OCI-LY1 (cell line): ENCODE data around the gene UBE2R2.
A peak's percentile ranks its signal among the peaks of the same experiment; 100 is the strongest.
"Not testable (repeated sequence)": the region's sequence is repeated elsewhere in the genome, so short reads cannot be mapped to it uniquely, and the experiment has no call there.

ENCODE experiments used
- H2AFZ ChIP-seq: fragments of 200-600 bp; sonication (generic), shearing (Covaris generic); 2 replicates; pipeline ENCODE4 v1.6.0; 2014; ENCODE audit warnings: antibody characterized with exemption, mild to moderate bottlenecking, low read length
- H3F3A ChIP-seq: fragments of 200-600 bp; sonication (generic), shearing (Covaris generic); 2 replicates; pipeline ENCODE4 v1.6.0; 2014; ENCODE audit warnings: mild to moderate bottlenecking, antibody characterized with exemption, low read length, moderate library complexity; ENCODE audit not compliant: insufficient read depth
- H3K27ac ChIP-seq: fragments of 200-600 bp; sonication (generic); 2 replicates; pipeline ENCODE4 v1.5.1; 2014; ENCODE audit warnings: low read length, mixed run types, mild to moderate bottlenecking, low read depth; ENCODE audit not compliant: poor library complexity, severe bottlenecking
- H3K27me3 ChIP-seq: fragments of 200-600 bp; sonication (generic); 2 replicates; pipeline ENCODE4 v1.6.0; 2014; ENCODE audit warnings: antibody characterized with exemption, mild to moderate bottlenecking, low read length, moderate library complexity; ENCODE audit not compliant: insufficient read depth
- H3K36me3 ChIP-seq: fragments of 200-600 bp; sonication (generic); 2 replicates; pipeline ENCODE4 v1.6.1; 2014; ENCODE audit warnings: mild to moderate bottlenecking, antibody characterized with exemption, low read length, moderate library complexity, mixed read lengths; ENCODE audit not compliant: insufficient read depth
- H3K4me1 ChIP-seq: fragments of 200-600 bp; sonication (generic); 2 replicates; pipeline ENCODE4 v1.5.1; 2014; ENCODE audit warnings: mild to moderate bottlenecking, low read length, moderate library complexity; ENCODE audit not compliant: insufficient read depth, severe bottlenecking
- H3K4me2 ChIP-seq: fragments of 200-600 bp; sonication (generic), shearing (Covaris generic); 2 replicates; pipeline ENCODE4 v1.6.1; 2014; ENCODE audit warnings: low read length
- H3K4me3 ChIP-seq: fragments of 200-600 bp; sonication (generic); 2 replicates; pipeline ENCODE4 v1.5.1; 2014; ENCODE audit warnings: low read length, low read depth, mild to moderate bottlenecking, mixed read lengths; ENCODE audit not compliant: poor library complexity, severe bottlenecking
- H3K79me2 ChIP-seq: fragments of 200-600 bp; shearing (Covaris generic); 2 replicates; pipeline ENCODE4 v1.6.1; 2016; ENCODE audit warnings: mixed run types, low read length, mixed read lengths; ENCODE audit not compliant: insufficient read depth
- H3K9ac ChIP-seq: fragments of 200-600 bp; sonication (generic), shearing (Covaris generic); 2 replicates; pipeline ENCODE4 v1.6.1; 2014; ENCODE audit warnings: mild to moderate bottlenecking, low read length, mixed read lengths
- H3K9me2 ChIP-seq: fragments of 200-600 bp; sonication (generic), shearing (Covaris generic); 2 replicates; pipeline ENCODE4 v1.6.1; 2014; ENCODE audit warnings: low read depth, mild to moderate bottlenecking, low read length, mixed read lengths
- H3K9me3 ChIP-seq: fragments of 200-600 bp; shearing (Covaris generic); 2 replicates; pipeline ENCODE4 v1.6.1; 2014; ENCODE audit warnings: low read length, mixed read lengths
- H4K20me1 ChIP-seq: fragments of 200-600 bp; sonication (generic), shearing (Covaris generic); 2 replicates; pipeline ENCODE4 v1.6.0; 2016; ENCODE audit warnings: mild to moderate bottlenecking, low read length; ENCODE audit not compliant: insufficient read depth
- EZH2 ChIP-seq: fragments of 200-600 bp; sonication (generic), shearing (Covaris generic); IDR thresholded peaks from 2 replicates; pipeline ENCODE4 v1.8.0; 2017; ENCODE audit warnings: borderline replicate concordance, mixed run types, mild to moderate bottlenecking, antibody characterized with exemption, low read length, moderate library complexity, mixed read lengths
- TF ChIP-seq, protein P1 (sequence below): fragments of 200-600 bp; sonication (generic), shearing (Covaris generic); IDR thresholded peaks from 2 replicates; pipeline ENCODE4 v1.5.1; 2017; ENCODE audit warnings: mild to moderate bottlenecking, antibody characterized with exemption, low read length, moderate library complexity, mixed read lengths

UBE2R2 gene, protein sequence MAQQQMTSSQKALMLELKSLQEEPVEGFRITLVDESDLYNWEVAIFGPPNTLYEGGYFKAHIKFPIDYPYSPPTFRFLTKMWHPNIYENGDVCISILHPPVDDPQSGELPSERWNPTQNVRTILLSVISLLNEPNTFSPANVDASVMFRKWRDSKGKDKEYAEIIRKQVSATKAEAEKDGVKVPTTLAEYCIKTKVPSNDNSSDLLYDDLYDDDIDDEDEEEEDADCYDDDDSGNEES

DNA sequence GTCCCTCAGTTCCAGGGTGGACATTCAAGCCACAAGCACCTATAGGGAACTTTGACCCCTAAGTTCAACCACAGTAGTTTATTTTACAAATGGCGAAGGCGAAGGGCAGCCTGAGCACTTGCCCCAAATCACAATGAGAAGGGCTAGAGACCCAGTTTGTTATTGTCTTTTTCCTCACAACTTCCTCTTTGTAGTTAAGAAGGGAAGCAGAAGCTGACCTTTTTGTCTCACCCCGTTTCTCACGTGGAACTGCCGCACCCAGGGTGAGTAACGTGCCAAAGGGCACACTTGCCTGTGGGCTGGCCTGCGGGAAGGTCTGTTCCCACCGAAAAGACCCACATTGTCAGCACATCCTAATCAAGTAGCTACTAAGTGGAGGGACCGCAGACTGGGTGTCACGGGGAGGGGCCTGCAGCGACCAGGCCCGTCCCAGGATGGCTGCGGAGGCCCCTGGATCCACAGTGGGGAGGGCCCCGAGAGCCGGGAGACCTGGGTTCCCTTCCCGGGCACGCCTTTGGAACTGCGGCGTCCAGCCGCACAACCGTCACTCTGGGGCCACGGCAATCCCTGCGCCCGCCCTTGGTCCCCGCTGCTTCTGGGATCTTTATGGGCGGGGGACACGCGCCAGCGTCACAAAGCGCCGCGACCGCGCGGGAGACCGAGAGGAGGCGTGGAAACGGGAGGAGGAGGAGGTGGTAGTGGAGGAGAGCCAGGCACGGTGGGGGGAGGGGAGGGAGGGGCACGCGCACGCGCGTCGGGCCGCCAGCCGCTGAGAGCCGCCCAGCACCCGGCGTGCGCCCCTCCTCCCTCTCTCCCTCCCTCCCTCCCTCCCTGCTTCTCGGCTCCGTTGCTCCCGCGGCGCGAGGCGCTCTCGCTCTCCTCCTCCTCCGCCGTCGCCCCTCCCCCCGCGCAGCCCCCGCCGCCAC lies at the start of gene UBE2R2:
TSS of gene UBE2R2 (plus strand) at position 834 of the 926 bp plus-strand sequence. CDS start 598 bp downstream, outside the sequence.
- H3K9ac ChIP-seq = peak within 1 kb of the TSS; percentile 97
- H3K4me2 ChIP-seq = peak within 1 kb of the TSS; percentile 69
- H3F3A ChIP-seq = peaks cover 8% of the 10 kb centered on the region; the same call in 1 of the 2 replicates
- peak within 1 kb of the TSS; percentile 91 for H3K4me3 ChIP-seq
- no peaks in the 10 kb centered on the region for H3K9me3 ChIP-seq
- no peaks in the 10 kb centered on the region for H4K20me1 ChIP-seq
- H3K27me3 ChIP-seq = no peaks in the 10 kb centered on the region
- peaks cover 35% of the 10 kb centered on the region for H3K79me2 ChIP-seq
- peaks cover 8% of the 10 kb centered on the region; the same call in 1 of the 2 replicates for H3K36me3 ChIP-seq
- H2AFZ ChIP-seq = no peak within 1 kb of the TSS
- no peak for TF ChIP-seq EZH2
- TF ChIP-seq, protein P1, sequence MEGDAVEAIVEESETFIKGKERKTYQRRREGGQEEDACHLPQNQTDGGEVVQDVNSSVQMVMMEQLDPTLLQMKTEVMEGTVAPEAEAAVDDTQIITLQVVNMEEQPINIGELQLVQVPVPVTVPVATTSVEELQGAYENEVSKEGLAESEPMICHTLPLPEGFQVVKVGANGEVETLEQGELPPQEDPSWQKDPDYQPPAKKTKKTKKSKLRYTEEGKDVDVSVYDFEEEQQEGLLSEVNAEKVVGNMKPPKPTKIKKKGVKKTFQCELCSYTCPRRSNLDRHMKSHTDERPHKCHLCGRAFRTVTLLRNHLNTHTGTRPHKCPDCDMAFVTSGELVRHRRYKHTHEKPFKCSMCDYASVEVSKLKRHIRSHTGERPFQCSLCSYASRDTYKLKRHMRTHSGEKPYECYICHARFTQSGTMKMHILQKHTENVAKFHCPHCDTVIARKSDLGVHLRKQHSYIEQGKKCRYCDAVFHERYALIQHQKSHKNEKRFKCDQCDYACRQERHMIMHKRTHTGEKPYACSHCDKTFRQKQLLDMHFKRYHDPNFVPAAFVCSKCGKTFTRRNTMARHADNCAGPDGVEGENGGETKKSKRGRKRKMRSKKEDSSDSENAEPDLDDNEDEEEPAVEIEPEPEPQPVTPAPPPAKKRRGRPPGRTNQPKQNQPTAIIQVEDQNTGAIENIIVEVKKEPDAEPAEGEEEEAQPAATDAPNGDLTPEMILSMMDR = no peak
- H3K27ac ChIP-seq = peak within 1 kb of the TSS; percentile 92
- no peaks in the 10 kb centered on the region for H3K9me2 ChIP-seq
- H3K4me1 ChIP-seq = peaks cover 63% of the 10 kb centered on the region

DNA sequence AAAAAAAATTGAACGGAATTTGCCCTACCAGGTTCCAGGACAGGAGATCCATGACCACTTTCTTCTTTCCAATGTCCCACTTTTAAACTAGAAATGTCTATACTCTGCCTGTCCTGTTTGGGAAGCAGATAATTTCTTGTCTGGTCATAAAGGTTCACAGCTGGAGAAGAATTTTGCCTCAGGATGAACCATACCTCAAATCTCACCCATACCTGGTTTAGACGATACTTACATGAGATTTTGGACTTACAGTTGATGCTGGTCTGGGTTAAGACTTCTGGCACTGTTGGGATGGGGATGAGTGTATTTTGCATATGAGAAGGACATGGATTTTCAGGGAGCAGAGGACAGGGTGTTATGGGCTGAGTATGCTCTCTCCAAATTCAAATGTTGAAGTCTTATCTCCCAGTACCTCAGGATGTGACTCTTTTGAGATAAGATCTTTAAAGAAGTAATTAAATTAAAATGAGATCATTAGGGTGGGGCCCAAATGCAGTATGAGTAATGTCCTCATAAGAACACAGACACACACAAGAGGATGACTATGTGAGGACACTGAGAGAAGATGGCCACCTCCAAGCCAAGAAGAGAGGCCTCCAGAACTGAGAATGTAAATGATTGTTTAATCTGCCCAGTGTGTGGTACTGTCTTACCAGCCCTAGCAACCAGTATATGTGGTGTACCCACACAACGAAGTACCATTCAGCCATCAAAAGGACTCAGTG lies 46.6 kb upstream of the UBE2R2 start:
- H3F3A ChIP-seq, H3K79me2 ChIP-seq, H3K36me3 ChIP-seq, H3K27me3 ChIP-seq, H3K4me3 ChIP-seq, H3K9me3 ChIP-seq, H3K9ac ChIP-seq, H2AFZ ChIP-seq, H3K9me2 ChIP-seq, H3K4me1 ChIP-seq, H4K20me1 ChIP-seq, H3K4me2 ChIP-seq, H3K27ac ChIP-seq: not testable (repeated sequence)

DNA sequence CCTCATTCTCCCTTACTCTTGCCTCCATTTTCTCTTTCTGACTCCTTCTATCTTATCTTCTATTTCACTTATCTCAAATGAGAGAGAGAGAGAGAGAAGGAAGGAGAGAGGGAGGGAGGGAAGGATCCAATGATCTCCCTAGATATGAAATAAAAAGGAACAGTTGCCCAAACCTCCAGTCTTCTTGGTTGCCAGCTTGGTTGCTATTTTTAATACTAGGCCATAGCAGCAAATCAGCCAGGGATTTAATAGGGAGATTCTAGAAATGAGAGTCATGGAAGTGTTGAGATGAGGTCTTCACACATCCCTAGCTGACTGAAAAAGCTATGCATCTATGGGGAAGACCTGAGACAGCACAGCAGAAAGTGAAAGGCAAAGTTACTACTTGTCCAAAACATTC lies 43.8 kb upstream of the UBE2R2 start:
- H3K79me2 ChIP-seq, H4K20me1 ChIP-seq, H2AFZ ChIP-seq, H3F3A ChIP-seq, H3K9ac ChIP-seq, H3K9me2 ChIP-seq, H3K4me3 ChIP-seq, H3K9me3 ChIP-seq, H3K27me3 ChIP-seq, H3K4me2 ChIP-seq, H3K27ac ChIP-seq, H3K36me3 ChIP-seq, H3K4me1 ChIP-seq: not testable (repeated sequence)

DNA sequence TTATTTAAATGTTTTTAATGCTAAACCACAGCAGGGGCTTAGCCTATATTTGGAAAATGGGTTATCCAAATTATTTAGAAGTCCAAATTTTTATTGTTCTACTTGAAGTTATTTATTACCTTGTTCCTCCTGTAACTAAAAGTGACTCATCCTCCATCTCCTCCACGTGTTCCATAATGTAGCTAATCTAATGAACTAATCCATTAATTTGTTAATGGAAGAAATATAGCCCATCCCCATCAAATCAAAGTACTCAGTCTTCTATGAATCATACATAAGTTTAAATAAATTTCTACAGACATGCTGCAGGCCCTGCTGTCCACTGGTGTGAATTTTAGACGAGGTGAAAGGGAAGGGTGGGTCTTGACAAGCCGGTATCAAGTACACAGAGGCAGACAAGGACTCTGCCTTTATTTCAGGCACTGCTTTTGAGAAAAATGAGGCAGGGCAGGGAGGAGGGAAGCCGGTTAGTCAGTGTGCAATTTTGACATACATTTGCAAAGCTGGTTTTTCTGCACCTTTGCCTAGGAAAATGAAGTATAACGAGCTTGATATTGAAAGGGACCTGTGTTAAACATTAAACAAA lies 42.8 kb upstream of the UBE2R2 start:
- H3K9ac ChIP-seq, H3K36me3 ChIP-seq, H3K4me1 ChIP-seq, H3K9me3 ChIP-seq, H2AFZ ChIP-seq, H3K27me3 ChIP-seq, H3K4me2 ChIP-seq, H3F3A ChIP-seq, H4K20me1 ChIP-seq, H3K9me2 ChIP-seq, H3K79me2 ChIP-seq, H3K4me3 ChIP-seq, H3K27ac ChIP-seq: not testable (repeated sequence)
